Right cardiac atrium (tissue), 5 donors: ENCODE results near the gene TP53RK. TPM values are rescaled to one million over a fixed set of nuclear protein-coding genes. Genes with fewer than 3 reads are reported as not detected.

Source experiments
- ATAC-seq, 2 donors: fragments of 200-7000 bp; cut with Tn5 transposase; one replicate each; pipeline versions ENCODE4 v1.8.0 to v1.9.1; 2020; ENCODE audit warnings: moderate library complexity in 2 of 2, mild to moderate bottlenecking in 1 of 2
- DNase-seq, 3 donors: peaks; one replicate each; pipeline ENCODE4 v3.0.0-alpha.2; 2020
- H3K27ac ChIP-seq: one replicate; pipeline ENCODE4 v1.5.1; 2013; ENCODE audit warnings: mild to moderate bottlenecking, low read length, control low read depth, moderate library complexity
- H3K27me3 ChIP-seq: one replicate; pipeline ENCODE4 v1.6.1; 2013; ENCODE audit not compliant: control insufficient read depth, insufficient read depth
- H3K4me1 ChIP-seq: one replicate; pipeline ENCODE4 v1.6.1; 2013; ENCODE audit warnings: low read length; ENCODE audit not compliant: control insufficient read depth, insufficient read depth
- H3K4me3 ChIP-seq: one replicate; pipeline ENCODE4 v1.5.1; 2013; ENCODE audit warnings: low read length, control low read depth
- H3K9me3 ChIP-seq: one replicate; pipeline ENCODE4 v1.6.1; 2013; ENCODE audit warnings: low read length; ENCODE audit not compliant: control insufficient read depth
- WGBS: extraction: QIAGEN DNeasy Blood & Tissue Kit; methylation state at CpG from one replicate; pipeline ENCODE4 v1.1.7; 2013; 5-methylcytosine and 5-hydroxymethylcytosine counted together
- intact Hi-C, 4 donors: fragments of 100-400 bp; cut with DNase I; formaldehyde crosslinking; loops; one replicate each; pipeline versions ENCODE4 v1.11.0 to v1.14.0; 2022 to 2023
- polyA plus RNA-seq: library from polyadenylated mRNA; stranded (reverse); fragments of 200-250 nt; gene quantifications from one replicate; pipeline ENCODE4 v1.2.3, GENCODE V29; 2013
- total RNA-seq, 4 donors: library from RNA; stranded (reverse); fragmentation: NEBNext Ultra II Directional; extraction: Animal tissue kit (Norgen Biotek cat#: 25700); gene quantifications; one replicate each; pipeline ENCODE4 v1.2.1, GENCODE V29; 2021
- donor health status: healthy with polysubstance abuse.
- donor health status: DM: no; HTN: yes; CAD: no.
- donor health status: DM: no; HTN: no; CAD: no.
- donor health status: DM: no; HTN: yes; CAD: no; lungs with severe emphysema.
- donor health status: DM: yes; HTN: yes; CAD: no.

The TP53RK gene
- total and polyA plus RNA-seq, 5 donors, result 6.8 to 9.9 (median 9.0) TPM

GRCh38 chr20:46642969-46643343, 46.3 kb downstream of the TP53RK start:
- Histone ChIP-seq H3K27ac (no peak overlapping the region), H3K9me3 (no peaks in the 10 kb centered on the region), H3K4me1 (no peaks in the 10 kb centered on the region), H3K4me3 (no peak overlapping the region), H3K27me3 (no peaks in the 10 kb centered on the region)
- intact Hi-C loops, result no loop called here
- ATAC-seq (no peak), DNase-seq (no peak)
- 76% methylated on average over 5 of the region's 5 CpGs for WGBS

GRCh38 chr20:46642265-46642968, 46.8 kb downstream of the TP53RK start:
- Histone ChIP-seq H3K27me3 (no peaks in the 10 kb centered on the region), H3K4me3 (no peak overlapping the region), H3K9me3 (no peaks in the 10 kb centered on the region), H3K27ac (no peak overlapping the region), H3K4me1 (no peaks in the 10 kb centered on the region)
- intact Hi-C loops, result no loop called here
- ATAC-seq (no peak), DNase-seq (no peak)
- 71% methylated on average over 12 of the region's 12 CpGs for WGBS

- H3K27me3 ChIP-seq, result no peaks in the 10 kb centered on the region
- ATAC-seq (no peak), DNase-seq (no peak)
- no peaks in the 10 kb centered on the region for H3K4me1 ChIP-seq
- no peak overlapping the region for H3K27ac ChIP-seq
- intact Hi-C loops, result no loop called here
- H3K9me3 ChIP-seq, result no peaks in the 10 kb centered on the region
- no peak overlapping the region for H3K4me3 ChIP-seq
Observed at GRCh38 chr20:46641424-46641823, 47.8 kb downstream of the TP53RK start.

- Histone ChIP-seq H3K4me1 (no peaks in the 10 kb centered on the region), H3K9me3 (no peaks in the 10 kb centered on the region), H3K4me3 (no peak overlapping the region), H3K27ac (no peak overlapping the region), H3K27me3 (no peaks in the 10 kb centered on the region)
- 67% methylated on average over 14 of the region's 14 CpGs for WGBS
- DNase-seq, result no peak
- no peak for ATAC-seq
- intact Hi-C loops, result no loop called here
Observed at GRCh38 chr20:46640536-46641311, 48.5 kb downstream of the TP53RK start.

- H3K4me3 ChIP-seq, result no peak overlapping the region
- no peaks in the 10 kb centered on the region for H3K4me1 ChIP-seq
- intact Hi-C loops, result no loop called here
- DNase-seq (no peak), ATAC-seq (no peak)
- no peaks in the 10 kb centered on the region for H3K9me3 ChIP-seq
- no peaks in the 10 kb centered on the region for H3K27me3 ChIP-seq
- no peak overlapping the region for H3K27ac ChIP-seq
- WGBS, result 82% methylated on average over 6 of the region's 6 CpGs
Observed at GRCh38 chr20:46640044-46640443, 49.2 kb downstream of the TP53RK start.

- DNase-seq, result no peak
- intact Hi-C loops, result no loop called here
Observed at GRCh38 chr20:46639587-46639986, 49.7 kb downstream of the TP53RK start.

GRCh38 chr20:46638898-46639274, 50.4 kb downstream of the TP53RK start:
- H3K9me3 ChIP-seq, result no peaks in the 10 kb centered on the region
- intact Hi-C loops, result no loop called here
- H3K27ac ChIP-seq, result no peak overlapping the region
- no peaks in the 10 kb centered on the region for H3K27me3 ChIP-seq
- no peak overlapping the region for H3K4me3 ChIP-seq
- DNase-seq (no peak), ATAC-seq (no peak)
- 91% methylated on average over 4 of the region's 4 CpGs for whole genome bisulfite sequencing
- H3K4me1 ChIP-seq, result no peaks in the 10 kb centered on the region

More at GRCh38 chr20:46639587-46639986, 49.7 kb downstream of the TP53RK start:
- no peak overlapping the region for H3K4me3 ChIP-seq
- H3K27ac ChIP-seq, result no peak overlapping the region
- H3K9me3 ChIP-seq, result no peaks in the 10 kb centered on the region
- 93% methylated on average over 3 of the region's 3 CpGs for WGBS
- no peaks in the 10 kb centered on the region for H3K27me3 ChIP-seq
- no peak for ATAC-seq
- no peaks in the 10 kb centered on the region for H3K4me1 ChIP-seq

GRCh38 chr20:46638134-46638897, 50.9 kb downstream of the TP53RK start:
- WGBS, result 76% methylated on average over 18 of the region's 18 CpGs
- ATAC-seq (no peak), DNase-seq (no peak)
- Histone ChIP-seq H3K9me3 (no peaks in the 10 kb centered on the region), H3K4me1 (no peaks in the 10 kb centered on the region), H3K4me3 (no peak overlapping the region), H3K27ac (no peak overlapping the region), H3K27me3 (no peaks in the 10 kb centered on the region)
- intact Hi-C loops, result no loop called here

- no peak overlapping the region for H3K27ac ChIP-seq
- no peaks in the 10 kb centered on the region for H3K4me1 ChIP-seq
- no peak for ATAC-seq
- no peaks in the 10 kb centered on the region for H3K27me3 ChIP-seq
- intact Hi-C loops, result no loop called here
- 84% methylated on average over 4 of the region's 4 CpGs for WGBS
- H3K9me3 ChIP-seq, result no peaks in the 10 kb centered on the region
- no peak for DNase-seq
- H3K4me3 ChIP-seq, result no peak overlapping the region
Observed at GRCh38 chr20:46637427-46638133, 51.7 kb downstream of the TP53RK start.

- no peaks in the 10 kb centered on the region for H3K27me3 ChIP-seq
Observed at GRCh38 chr20:46637020-46637419, 52.2 kb downstream of the TP53RK start.

GRCh38 chr20:46636514-46636913, 52.7 kb downstream of the TP53RK start:
- DNase-seq, result no peak
- no peak for ATAC-seq
- intact Hi-C loops, result no loop called here
- Histone ChIP-seq H3K4me3 (no peak overlapping the region), H3K27ac (no peak overlapping the region), H3K27me3 (no peaks in the 10 kb centered on the region), H3K9me3 (no peaks in the 10 kb centered on the region), H3K4me1 (no peaks in the 10 kb centered on the region)
- 93% methylated on average over 4 of the region's 4 CpGs for WGBS

More at GRCh38 chr20:46637020-46637419, 52.2 kb downstream of the TP53RK start:
- no peaks in the 10 kb centered on the region for H3K9me3 ChIP-seq
- ATAC-seq (no peak), DNase-seq (no peak)
- H3K4me3 ChIP-seq, result no peak overlapping the region
- intact Hi-C loops, result no loop called here
- WGBS, result 77% methylated on average over 11 of the region's 11 CpGs
- H3K4me1 ChIP-seq, result no peaks in the 10 kb centered on the region
- no peak overlapping the region for H3K27ac ChIP-seq
